Nucleus accumbens (tissue), 56 donors: ENCODE measurements around the gene SLC9A3.
"Not testable (repeated sequence)": the region's sequence is repeated elsewhere in the genome, so short reads cannot be mapped to it uniquely, and the experiment has no call there.

ENCODE experiments used
- DNase-seq, 56 donors: peaks; one replicate each; lab custom pipeline; 2025; lab: John Stamatoyannopoulos, UW

Gene SLC9A3

DNA sequence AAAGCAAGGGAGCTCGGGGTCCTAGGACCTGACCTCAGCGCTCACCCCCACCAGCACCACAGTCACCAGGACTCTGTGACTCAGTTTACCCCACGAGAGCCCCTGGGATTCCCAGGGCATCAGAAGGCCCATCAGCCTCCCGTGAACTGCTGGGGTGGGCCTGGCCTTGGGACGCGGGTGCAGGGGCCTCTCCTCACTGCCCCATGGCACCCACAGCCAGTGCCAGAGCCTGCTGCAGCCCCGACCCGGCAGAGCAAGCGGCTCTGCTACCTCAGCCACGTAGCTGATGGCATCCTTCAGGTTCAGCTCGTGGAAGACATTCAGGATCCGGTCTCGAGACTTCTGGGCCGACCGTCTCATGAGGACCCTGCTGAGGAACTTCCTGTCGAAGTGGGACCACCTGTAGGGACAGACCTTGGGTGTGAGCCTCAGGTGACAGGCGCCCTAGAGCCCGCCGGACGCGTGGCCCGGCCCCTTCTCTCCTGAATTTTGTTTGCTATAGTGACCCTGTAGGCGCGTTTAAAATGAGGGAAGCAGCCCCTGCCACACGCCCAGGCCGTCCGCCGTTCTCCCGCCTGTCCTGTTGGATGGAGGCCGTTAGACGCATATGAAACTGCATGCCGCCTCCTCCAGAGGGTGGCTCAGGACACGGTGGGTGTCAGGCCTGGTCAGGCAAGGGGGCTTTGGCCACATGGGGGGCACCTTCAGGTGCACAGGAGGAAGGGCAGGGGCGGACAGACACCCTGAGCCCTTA lies 44.5 kb downstream of the SLC9A3 start:
- DNase-seq: no peak

DNA sequence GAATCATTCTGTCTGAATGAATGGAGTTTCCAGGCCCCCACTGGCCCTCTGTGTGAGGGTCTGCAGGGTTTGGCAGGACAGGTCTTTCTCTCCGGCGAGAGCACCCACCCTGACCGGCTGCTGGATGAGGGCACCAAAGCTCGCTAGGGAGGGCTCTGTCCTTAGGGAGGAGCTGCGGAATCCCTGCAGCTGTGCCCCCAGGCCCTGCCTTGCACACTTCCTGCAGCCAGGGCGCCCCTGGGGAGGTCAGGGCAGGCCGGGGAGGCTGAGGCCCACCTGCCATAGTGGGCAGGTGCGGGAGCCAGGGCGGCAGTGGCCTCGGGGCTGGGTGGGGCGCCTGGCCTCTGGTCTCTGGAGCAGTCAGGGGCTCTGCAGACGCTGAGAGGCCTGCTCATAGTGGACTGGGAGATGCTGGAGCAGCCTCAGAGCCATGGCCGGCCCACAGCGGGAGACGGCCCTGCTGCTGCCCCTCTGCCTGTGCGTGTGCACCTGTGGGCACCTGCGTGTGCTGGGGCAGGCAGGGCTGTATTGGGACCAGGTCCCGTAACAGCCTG lies 45.2 kb downstream of the SLC9A3 start:
- no peak for DNase-seq

DNA sequence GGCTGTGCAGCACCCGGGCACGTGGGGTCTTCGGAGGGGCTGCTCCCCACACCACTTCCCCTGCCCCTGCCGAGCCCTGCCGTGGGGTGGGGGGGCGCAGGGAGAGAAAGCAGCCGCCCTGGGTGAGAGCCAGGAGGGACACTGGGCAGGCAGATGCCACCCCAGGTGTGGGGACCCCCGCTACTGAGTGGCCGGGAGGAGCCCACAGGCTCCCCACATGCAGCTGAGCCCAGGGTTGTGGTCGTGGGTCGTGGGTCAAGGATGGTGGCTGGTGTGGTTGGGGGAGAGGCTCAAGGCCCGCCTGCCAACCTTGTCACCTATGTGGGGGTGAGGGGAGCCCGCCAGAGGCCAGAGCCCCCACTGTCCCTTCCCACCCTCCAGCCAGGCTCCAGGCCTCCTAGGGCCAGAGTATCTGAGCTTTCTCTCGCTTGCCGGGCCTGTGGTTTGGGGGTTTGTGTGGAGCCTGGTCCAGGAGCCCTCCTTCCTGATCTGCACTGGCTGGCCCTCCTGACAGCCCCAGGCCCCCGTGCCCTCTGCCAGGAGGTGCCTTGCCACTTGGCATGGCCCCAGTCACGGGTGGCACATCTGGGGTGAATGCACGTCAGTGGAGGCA lies 45.8 kb downstream of the SLC9A3 start:
- no peak for DNase-seq

DNA sequence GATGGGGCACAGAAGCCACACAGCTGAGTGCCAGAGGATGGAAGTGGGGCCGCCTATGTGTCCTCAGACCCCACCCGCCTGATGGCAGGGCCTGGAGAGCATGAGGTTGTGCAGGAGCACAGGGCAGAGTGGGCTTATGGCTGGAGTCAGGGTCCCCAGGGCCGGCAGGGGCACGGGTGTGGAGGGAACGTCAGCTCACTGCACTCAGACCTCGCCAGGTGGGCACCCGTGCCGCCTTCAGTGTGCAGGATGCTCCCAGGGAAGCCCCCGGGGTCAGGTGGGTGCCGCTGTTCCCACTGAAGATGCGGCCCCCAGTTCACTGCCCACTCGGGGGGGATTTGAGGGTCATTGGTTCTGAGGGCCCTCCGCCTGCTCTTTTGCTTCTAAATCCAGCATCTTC lies 46.4 kb downstream of the SLC9A3 start:
- no peak for DNase-seq

DNA sequence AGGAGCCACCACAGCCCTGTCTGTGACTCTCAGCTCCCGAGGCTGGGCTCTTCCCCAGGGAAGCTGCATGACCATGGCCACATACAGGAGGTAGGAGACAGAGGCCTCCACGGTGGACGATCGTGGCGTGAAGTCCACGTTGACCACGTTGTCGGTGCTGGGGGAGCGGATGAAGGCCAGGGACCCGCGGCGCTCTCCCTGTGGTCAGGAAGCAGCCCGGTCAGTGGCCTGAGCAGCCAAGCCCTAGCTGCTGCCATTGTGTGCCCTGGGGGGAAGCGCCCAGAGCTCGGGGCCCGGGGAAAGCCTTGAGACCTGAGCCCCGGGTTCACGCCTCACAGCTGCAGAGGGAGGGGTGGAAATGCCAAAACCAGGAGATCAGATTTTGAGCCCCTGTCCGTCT lies 47.0 kb downstream of the SLC9A3 start:
- DNase-seq: no peak

DNA sequence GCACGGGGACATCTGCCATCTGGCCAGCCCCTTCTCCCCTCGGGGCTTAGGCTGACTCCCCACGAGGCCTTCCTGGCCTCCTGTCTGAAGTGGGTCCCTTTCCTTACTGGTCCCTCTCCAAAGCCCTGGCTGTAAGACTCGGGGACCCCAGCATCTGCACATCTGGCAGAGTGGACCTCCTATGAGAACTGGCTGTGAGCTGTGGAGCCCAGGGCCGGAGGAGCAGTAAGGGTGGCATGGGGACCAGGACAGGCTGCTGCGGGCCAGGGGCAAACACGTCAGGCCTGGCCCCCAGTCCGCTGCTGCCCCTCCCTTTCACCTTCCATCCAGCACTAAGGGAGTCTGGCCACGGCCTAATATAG lies 47.5 kb downstream of the SLC9A3 start:
- no peak for DNase-seq

DNA sequence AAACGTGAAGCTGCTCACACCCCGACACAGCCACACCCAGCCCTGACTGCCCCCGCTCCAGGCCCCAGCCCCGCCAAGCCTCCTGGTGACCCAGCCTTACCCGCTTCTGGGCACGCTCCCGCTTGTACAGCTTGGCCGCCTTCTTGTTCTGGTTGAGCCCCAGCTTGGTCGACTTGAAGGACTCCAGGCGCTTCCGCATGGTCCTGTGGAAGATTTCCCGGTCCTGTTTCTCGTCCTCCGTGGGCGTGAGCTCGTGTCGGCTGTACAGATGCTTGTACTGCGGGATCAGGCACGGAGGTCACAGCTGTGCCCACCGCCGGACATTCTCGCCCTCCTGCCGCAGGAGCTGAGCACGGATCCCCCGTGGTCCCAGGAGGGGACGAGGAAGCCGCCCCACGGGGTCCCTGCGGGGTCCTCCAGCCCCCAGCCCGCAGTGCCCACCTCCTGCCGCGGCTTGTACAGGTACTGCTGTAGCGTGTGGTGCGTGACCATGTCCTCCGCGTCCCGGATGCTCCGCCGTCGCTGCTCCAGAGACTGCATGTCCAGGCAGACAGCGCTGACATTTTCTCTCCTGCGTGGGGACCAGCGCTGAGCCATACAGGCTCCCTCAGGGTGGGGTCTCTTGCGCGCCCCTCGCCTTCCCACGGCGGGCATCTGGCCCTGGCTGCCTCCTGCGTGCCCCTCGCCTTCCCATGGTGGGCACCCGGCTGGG lies 48.0 kb downstream of the SLC9A3 start:
- no peak for DNase-seq

DNA sequence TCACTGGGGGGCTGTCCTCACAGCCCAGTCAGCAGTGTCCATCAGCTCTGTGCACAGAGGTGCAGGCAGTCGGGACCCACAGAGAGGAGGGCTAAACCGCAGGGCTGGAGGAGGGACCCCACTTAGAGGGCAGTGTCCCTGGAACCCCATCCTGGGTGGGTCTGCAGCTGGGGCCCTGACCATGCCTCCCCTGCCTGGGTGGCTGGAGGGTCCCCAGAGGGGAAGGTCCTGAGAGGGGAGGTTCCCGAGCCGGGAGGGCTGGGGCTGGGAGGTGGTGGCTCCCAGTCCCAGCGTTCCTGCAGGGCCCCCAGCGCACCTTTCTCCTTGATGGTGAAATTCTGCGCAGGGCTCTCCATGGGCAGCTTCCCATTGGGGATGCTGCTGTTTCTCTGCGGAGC lies 48.5 kb downstream of the SLC9A3 start:
- no peak for DNase-seq

DNA sequence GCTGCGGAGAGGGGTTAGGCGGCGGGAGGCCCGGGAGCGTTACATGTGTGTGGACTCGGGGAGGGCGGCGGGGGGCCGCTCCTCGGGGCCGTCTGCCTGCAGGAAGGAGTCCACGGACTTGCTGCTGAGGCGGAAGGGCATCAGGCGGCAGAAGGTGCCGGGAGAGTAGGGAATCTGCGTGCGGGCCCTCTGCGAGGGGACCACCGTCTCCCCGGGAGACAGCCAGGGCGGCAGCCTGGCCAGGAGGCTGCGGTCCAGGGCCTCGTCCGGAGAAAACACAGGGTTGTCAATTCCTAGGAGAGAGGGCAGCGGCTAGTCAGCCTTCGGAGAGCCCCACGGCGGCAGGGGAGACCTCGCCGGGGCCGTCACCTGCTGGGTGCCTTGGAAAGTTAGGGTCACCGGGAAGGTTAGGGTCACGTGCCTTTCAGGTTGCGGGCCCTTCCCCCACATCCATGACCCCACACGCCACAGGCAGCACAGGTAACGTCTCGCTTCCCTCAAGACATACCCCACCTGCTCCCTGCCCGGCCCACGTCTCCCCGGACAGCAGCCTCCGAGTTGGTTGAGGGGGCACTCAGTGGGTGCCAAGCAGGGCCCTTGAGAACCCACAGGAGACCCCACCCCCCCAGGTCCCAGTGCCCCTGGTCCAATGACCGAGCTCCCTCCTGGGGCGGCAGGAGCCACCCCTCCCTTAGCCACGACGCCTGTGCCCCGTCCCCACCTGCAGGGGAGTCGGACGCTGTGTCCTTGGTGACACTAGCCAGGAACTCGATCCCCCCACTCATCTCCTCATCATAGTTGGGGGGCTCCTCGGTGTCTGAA lies 49.2 kb downstream of the SLC9A3 start:
- DNase-seq: no peak

DNA sequence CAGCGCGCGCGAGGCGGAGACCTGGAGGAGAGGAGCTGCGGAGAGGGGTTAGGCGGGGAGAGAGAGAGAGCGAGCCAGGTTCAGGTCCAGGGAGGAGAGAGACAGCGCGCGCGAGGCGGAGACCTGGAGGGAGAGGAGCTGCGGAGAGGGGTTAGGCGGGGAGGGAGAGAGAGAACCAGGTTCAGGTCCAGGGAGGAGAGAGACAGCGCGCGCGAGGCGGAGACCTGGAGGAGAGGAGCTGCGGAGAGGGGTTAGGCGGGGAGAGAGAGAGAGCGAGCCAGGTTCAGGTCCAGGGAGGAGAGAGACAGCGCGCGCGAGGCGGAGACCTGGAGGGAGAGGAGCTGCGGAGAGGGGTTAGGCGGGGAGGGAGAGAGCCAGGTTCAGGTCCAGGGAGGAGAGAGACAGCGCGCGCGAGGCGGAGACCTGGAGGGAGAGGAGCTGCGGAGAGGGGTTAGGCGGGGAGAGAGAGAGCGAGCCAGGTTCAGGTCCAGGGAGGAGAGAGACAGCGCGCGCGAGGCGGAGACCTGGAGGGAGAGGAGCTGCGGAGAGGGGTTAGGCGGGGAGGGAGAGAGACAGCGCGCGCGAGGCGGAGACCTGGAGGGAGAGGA lies 49.9 kb downstream of the SLC9A3 start:
- DNase-seq: not testable (repeated sequence)

DNA sequence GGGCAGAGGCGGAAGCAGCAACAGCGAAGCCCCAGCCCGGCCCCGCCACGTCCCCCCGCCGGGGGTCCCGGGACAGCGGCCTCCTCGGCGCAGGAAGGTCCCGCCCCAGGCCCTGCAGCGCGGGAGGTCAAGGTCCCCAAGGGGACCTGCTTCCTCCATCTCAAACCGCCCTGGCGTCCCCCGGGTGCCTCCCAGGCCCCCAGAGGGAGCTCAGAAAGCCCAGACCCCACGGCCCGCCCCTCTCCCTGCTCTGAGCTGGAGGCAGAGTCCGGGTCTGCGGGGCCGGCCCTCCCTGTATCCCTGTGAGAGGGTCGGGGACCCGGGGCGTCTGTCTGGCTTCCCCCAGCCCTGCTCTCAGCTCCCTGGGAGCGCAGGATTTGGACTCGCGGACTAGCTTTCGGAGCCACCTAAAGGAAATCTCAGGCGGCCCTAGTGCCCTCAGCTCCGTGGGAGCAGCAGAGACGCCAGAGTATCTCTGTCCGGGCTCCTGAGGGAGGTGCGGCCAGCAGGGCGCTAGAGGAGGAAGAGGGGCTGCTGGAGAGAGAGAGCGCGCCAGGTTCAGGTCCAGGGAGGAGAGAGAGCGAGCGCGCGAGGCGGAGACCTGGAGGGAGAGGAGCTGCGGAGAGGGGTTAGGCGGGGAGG lies 50.6 kb downstream of the SLC9A3 start:
- peak in 9 of 56 donors; percentile 15 to 57 (median 32) for DNase-seq

DNA sequence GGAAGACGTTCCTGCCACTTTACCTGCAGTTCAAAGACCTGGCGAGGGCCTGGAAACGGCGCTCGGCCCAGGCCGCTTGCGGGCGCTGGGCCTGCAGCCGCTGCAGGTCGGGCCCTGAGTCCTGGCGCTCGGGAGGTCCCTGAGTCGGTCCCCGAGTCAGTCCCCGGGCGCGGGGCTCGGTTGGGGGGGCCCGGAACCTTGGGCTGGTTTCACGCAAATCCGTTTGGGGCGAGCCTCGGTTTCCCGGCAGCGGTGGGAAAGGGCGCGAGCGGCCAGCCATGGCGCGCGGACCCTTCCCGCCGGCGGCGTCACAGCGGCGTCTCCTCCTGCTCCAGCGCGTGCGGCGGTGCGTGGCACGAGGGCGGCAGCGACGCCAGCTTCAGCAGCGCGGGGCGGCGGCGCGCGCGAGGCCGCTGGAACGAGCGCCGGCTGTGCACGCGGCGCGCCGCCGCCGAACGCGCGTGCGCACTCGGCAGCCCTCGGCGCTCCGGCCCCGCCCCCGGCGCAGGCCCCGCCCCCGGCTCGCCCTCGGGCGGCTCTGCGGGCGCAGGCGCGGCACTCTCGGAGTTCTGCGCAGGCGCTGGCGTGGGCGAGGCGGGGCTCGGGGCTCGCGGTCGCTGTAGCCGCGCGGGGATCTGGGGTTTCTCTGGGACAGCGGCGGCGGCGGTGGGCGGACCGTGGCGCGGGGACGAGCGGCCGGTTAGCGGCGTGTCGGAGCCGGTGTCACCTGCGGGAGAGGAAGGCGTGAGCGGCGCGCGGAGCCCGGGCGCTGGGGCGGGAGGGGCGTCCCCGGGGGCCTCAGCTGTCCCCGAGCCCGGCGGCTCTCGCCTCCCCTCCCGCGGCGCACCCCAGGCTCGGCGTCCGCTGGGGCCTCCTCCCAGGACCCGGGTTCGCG lies 51.3 kb downstream of the SLC9A3 start:
- DNase-seq: peak in 54 of 56 donors; percentile 47 to 93 (median 76)

DNA sequence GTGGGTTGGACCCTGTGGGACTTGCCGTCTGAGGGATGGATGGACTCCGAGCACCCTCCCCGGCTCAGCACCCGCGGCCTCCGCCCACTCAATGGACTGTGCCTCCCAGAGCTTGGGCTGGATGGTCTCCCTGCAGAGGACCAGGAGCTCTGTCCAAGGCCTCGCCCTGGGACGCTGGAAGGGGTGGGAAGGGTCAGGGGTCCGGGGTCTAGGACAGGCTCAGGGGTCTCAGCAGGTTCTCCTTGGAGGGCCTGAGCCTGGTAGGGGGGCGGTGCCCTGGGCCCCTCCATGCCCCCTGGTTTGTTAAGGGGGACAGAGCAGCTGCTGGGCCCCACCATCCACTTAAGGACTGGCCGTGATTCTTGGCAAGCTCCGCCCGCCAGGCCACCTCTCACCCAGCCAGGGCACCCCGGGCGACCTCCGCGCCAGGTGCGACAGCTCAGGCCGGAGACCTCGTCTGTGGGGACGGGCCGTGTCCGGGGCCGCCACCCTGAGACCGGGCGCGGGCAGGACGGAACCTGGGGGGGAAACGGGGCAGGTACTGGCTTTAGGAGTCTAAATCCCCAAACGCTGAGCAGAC lies 52.1 kb downstream of the SLC9A3 start:
- DNase-seq: peak in 3 of 56 donors; percentile 30 to 50 (median 39)

DNA sequence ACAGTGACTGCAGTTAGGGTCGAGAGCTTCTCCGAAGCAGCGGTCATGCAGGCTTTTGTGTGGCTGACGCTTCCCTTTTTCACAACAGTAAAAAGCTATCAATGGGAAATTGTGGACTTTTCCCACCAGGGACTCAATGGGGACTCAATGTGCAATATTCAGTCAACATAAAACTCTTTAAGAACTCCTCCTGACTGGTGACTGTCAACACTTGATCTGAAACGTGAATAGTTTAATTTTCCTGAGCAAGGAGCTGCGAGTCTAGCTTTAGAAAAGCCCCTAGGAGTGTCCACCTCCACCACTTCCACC lies 52.5 kb downstream of the SLC9A3 start:
- DNase-seq: no peak

DNA sequence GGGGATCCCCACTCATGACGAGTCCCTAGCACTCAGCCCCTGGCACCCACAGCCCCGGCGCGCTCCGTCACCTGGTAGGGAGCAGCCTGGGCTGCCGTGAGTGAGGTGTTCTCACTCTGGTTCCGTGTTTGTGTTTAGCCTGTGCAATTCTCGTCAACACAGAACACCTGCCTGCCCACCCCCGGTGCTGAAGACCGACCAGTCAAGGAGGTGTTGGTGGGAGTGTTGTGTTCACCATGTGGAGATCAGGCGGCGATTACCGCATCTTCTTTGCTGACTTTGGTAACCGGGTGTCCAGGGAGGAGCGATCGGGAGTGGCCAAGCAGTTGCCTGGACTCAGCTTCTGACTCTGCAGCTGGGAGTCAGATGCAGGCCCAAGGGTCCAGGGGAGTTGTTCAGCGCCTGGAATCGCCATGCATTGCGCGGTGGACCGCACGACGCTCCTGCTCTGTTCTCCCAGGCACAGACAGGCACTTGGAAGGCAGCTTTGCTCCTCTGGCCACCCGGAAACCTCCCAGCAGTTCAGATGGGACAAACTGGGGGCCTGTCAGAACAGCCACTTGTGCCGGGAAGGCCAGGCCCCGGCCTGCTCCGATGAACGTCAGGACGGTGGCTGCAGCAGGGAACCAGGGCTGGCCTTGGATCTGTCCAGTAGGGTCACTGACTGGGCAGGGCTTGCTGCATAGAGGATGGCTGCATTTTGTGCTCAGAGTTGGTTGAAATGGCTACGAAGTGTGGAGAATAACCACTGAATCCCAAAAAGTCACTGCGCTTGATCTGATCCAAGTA lies 53.1 kb downstream of the SLC9A3 start:
- no peak for DNase-seq

DNA sequence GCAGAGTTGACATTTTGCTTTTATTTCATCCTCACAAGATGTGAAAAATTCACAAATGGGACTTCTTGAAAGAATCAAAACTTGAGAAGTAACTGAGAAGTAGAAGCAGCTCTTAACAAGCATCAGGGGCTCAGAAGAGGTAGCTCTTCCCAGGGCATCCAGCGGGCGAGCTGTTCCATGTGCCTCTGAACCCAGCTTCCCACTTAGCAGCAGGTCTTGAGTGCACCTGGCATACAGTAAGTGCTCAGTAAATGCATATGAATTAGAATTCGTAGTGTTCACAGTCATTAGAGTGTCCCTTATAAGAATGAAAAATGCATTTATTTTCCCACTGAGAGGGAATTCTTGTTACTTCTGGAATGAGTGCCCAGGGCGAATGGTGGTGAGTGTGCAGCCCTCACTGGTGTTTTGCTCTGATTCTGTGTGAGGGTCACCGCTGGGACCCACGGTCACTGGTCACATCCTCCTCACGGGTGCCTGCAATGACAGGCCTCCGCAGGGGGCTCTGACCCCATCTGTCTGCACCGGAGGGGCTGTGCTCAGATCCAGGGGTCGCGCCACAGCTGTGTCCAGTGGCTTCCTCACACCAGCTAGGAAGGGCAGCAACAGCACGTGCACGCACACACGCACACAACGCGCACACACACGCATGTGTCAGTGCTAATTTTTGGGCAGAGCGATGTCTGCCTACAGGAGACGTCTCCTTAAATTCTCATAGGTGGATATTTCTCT lies 54.3 kb downstream of the SLC9A3 start:
- no peak for DNase-seq

DNA sequence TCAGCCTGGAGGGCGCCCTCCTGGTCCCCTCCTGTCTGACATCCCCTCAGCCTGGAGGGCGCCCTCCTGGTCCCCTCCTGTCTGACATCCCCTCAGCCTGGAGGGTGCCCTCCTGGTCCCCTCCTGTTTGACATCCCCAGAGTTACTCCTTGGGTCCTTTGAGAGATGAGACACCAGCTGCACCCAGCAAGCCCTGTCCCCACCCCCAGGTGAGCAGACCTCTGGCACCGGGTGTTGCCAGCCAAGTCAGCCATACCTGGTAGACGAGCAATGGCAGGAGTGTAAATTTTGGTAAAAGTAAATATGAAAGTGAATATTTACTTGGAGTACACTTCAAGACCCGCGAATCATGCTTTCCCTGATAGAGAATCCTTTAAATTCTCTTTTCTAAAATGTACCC lies 55.8 kb downstream of the SLC9A3 start:
- no peak for DNase-seq
